Spinal cord (tissue), 10 donors: ENCODE data around the gene DMRT1. TPM values are rescaled to one million over a fixed set of nuclear protein-coding genes. Genes with fewer than 3 reads are reported as not detected.
A peak's percentile ranks its signal among the peaks of the same experiment; 100 is the strongest.
"Not testable (repeated sequence)": the region's sequence is repeated elsewhere in the genome, so short reads cannot be mapped to it uniquely, and the experiment has no call there.

Experiments used
- DNase-seq, 6 donors: peaks; one replicate each; pipeline versions ENCODE4 v3.0.0 to v3.0.0-alpha.2; 2013 to 2015; ENCODE audit warnings: low spot score in 6 of 6, low read depth in 4 of 6
- H3K27ac ChIP-seq: one replicate; pipeline ENCODE4 v1.5.1; 2013; ENCODE audit warnings: low read depth, low read length, control low read depth
- H3K27me3 ChIP-seq: one replicate; pipeline ENCODE4 v1.6.1; 2013; ENCODE audit warnings: low read length; ENCODE audit not compliant: control insufficient read depth, insufficient read depth
- H3K36me3 ChIP-seq: one replicate; pipeline ENCODE4 v1.6.1; 2013; ENCODE audit warnings: low read length; ENCODE audit not compliant: control insufficient read depth, insufficient read depth
- H3K4me1 ChIP-seq: one replicate; pipeline ENCODE4 v1.6.1; 2013; ENCODE audit warnings: low read length; ENCODE audit not compliant: control insufficient read depth, insufficient read depth
- H3K4me3 ChIP-seq: one replicate; pipeline ENCODE4 v1.5.1; 2013; ENCODE audit warnings: low read depth, low read length, control low read depth
- H3K9me3 ChIP-seq: one replicate; pipeline ENCODE4 v1.6.1; 2013; ENCODE audit warnings: low read length; ENCODE audit not compliant: control insufficient read depth, insufficient read depth
- WGBS: methylation state at CpG from one replicate; pipeline ENCODE4 v1.1.5; 2013; ENCODE audit warnings: missing lambda C conversion rate; ENCODE audit not compliant: insufficient coverage; 5-methylcytosine and 5-hydroxymethylcytosine counted together
- polyA plus RNA-seq, 2 donors: library from polyadenylated mRNA; unstranded; fragments of 120-200 nt; gene quantifications; one replicate each; pipeline ENCODE4 v1.2.1, GENCODE V29; 2013; ENCODE audit not compliant: insufficient read length in 2 of 2
- total RNA-seq, 2 donors: library from RNA; depleted of rRNA in 1 of 2; stranded (reverse); fragments of 120-200 nt in 1 of 2; fragments of >200 nt in 1 of 2; gene quantifications; one replicate each; pipeline versions ENCODE4 v1.2.3 to v1.2.4, GENCODE V29; 2013 to 2014
- donor health status: healthy.

The DMRT1 gene
- total and polyA plus RNA-seq, 4 donors = 0.11 to 0.14 TPM; not detected in 2

DNA sequence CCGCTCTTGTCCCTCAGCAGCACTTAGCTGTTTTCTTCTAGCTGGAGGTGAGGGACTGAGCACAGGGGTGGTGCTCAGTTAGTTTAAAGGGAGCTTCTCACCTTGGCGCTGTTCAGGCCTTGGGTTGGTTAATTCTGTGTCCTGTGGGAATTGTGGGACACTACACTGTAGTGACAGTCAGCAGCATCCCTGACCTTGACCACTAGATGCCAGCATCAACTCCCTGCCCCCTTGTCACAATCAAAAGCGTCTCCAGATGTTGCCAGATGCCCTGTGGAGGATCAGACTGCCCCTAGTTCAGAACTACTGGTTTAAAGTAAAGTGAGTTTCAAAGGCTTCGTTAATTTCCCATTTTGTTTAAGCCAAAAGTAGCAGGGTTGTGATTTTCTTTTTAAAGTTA lies 69.5 kb downstream of the DMRT1 start:
- H3K27me3 ChIP-seq = peaks cover 9% of the 10 kb centered on the region
- no peaks in the 10 kb centered on the region for H3K4me1 ChIP-seq
- H3K9me3 ChIP-seq = no peaks in the 10 kb centered on the region
- WGBS = 80% methylated on average over 2 of the region's 4 CpGs
- H3K27ac ChIP-seq = no peak overlapping the region
- no peak overlapping the region for H3K4me3 ChIP-seq
- no peak for DNase-seq
- H3K36me3 ChIP-seq = no peaks in the 10 kb centered on the region

GRCh38 chr9:912776-913175 lies 71.3 kb downstream of the DMRT1 start:
- Histone ChIP-seq H3K9me3 (no peaks in the 10 kb centered on the region), H3K27ac (no peak overlapping the region), H3K4me1 (no peaks in the 10 kb centered on the region), H3K27me3 (peaks cover 7% of the 10 kb centered on the region), H3K4me3 (no peak overlapping the region), H3K36me3 (no peaks in the 10 kb centered on the region)
- WGBS = 100% methylated on average over 1 of the region's 1 CpG
- no peak for DNase-seq

GRCh38 chr9:913526-913925 lies 72.0 kb downstream of the DMRT1 start:
- WGBS = 97% methylated on average over 6 of the region's 10 CpGs
- H3K4me1 ChIP-seq = not testable (repeated sequence)

DNA sequence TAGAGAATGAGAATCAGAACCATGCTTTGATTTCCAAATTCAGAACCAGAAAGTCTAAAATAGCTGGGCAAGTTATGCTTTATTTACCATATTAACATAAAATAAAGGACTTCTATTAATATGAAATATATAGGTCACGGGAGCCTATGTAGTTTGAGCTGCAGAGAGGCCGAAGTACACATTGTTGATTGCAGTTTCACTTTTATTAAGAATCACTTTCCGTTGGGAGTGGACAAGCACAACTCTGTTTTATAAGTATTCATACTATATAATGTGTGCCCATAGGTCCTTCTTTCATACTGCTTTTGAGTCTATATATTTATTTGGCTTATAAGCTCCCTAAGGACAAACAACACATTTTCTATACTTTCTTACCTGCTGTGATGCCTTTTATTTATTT lies 76.2 kb downstream of the DMRT1 start:
- no CpG with 5 or more reads among the region's 3 CpGs for WGBS
- H3K9me3 ChIP-seq = no peaks in the 10 kb centered on the region
- no peaks in the 10 kb centered on the region for H3K27me3 ChIP-seq
- no peak for DNase-seq
- H3K27ac ChIP-seq = no peak overlapping the region
- no peaks in the 10 kb centered on the region for H3K36me3 ChIP-seq
- H3K4me3 ChIP-seq = no peak overlapping the region
- H3K4me1 ChIP-seq = no peaks in the 10 kb centered on the region

More at GRCh38 chr9:913526-913925, 72.0 kb downstream of the DMRT1 start:
- H3K36me3 ChIP-seq, H3K27ac ChIP-seq, DNase-seq, H3K9me3 ChIP-seq, H3K27me3 ChIP-seq, H3K4me3 ChIP-seq: not testable (repeated sequence)

DNA sequence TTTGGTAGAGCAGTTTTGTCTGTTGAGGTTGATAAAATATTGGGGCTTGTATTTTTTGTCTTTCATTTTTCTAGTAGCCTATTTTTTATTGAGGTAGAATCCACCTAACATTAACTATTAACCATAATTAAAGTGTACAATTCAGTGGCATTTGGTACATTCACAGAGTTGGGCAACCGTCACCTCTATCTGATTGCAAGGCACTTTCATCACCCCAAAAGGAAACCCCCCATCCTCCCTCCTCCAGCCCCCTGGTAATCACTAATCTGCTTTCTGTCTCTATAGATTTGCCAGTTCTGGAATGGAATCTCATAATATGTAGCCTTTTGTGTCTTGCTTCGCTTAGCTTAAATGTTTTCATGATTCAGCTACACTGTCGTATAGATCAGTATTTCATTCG lies 79.4 kb downstream of the DMRT1 start:
- H3K9me3 ChIP-seq = no peaks in the 10 kb centered on the region
- no peaks in the 10 kb centered on the region for H3K4me1 ChIP-seq
- no peak overlapping the region for H3K27ac ChIP-seq
- no peaks in the 10 kb centered on the region for H3K36me3 ChIP-seq
- no peak overlapping the region for H3K4me3 ChIP-seq
- no peak for DNase-seq
- WGBS = no CpG with 5 or more reads among the region's 4 CpGs
- no peaks in the 10 kb centered on the region for H3K27me3 ChIP-seq

DNA sequence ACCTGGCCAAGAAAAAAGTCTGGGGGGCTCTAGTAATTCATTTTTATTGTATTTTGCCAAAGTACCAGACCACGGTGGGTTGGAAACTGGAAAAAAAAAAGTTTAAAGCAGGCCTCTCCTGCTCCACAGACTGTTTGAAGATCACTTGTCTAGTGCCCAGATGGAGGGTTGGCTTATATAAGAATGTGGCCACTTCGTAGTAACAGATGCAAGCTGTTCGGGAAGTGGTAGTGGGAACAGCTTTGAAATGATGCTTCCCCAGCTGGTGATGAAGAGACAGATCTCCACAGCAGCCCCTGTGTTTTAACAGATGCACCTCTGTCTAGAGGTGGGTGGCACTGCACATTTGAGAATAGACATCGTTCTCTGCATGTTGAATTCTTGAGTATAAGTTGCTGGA lies 80.7 kb downstream of the DMRT1 start:
- H3K36me3 ChIP-seq = no peaks in the 10 kb centered on the region
- no peaks in the 10 kb centered on the region for H3K4me1 ChIP-seq
- peak in 1 of 6 donors; percentile 42 for DNase-seq
- 84% methylated on average over 3 of the region's 4 CpGs for WGBS
- no peaks in the 10 kb centered on the region for H3K9me3 ChIP-seq
- H3K27me3 ChIP-seq = no peaks in the 10 kb centered on the region
- no peak overlapping the region for H3K27ac ChIP-seq
- no peak overlapping the region for H3K4me3 ChIP-seq

DNA sequence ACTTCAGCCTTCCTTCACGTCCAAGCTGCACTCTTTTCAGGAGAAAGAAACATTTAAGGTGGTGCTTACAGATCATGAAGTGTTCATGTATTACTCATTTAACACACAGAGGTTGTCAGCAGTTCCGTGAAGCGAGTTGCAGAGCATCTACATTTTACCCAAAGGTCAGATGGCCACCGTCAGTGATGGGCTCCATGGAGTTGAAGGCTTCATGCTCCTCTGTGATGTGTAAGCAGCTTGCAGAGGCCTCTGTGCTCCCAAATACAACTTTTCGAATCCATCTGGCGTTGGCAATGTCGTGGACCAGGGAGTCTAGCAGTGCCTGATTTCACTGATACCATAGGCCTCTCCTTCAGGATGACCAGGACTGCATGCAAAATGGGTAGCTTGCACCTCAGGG lies 81.2 kb downstream of the DMRT1 start:
- 98% methylated on average over 6 of the region's 7 CpGs for WGBS
- Histone ChIP-seq H3K9me3 (no peaks in the 10 kb centered on the region), H3K36me3 (no peaks in the 10 kb centered on the region), H3K27me3 (no peaks in the 10 kb centered on the region), H3K4me1 (no peaks in the 10 kb centered on the region), H3K4me3 (no peak overlapping the region), H3K27ac (no peak overlapping the region)
- no peak for DNase-seq

DNA sequence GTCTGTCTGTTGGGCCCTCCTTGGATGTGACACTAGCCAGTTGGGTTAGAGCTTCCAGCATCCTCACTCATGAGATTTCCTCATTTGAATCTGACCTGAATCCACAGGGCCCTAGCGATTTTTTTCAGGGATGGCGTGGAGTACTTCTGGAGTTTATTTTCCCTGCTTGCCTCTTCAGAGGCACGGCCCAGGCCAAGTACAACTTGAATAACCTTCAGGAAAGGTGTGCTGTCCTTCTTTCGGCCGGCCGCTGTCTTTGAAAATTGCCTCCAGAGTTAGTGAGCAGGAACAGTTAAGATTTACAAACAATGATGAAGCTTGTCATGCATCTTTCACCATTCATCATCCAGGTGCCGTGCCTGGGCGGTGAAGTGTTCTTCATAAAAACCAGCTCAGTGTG lies 85.5 kb downstream of the DMRT1 start:
- Histone ChIP-seq H3K4me3 (no peak overlapping the region), H3K27ac (no peak overlapping the region)
- 93% methylated on average over 6 of the region's 8 CpGs for WGBS

GRCh38 chr9:928363-929042 lies 87.0 kb downstream of the DMRT1 start:
- no peaks in the 10 kb centered on the region for H3K4me1 ChIP-seq
- no peaks in the 10 kb centered on the region for H3K9me3 ChIP-seq
- 100% methylated on average over 1 of the region's 6 CpGs for whole genome bisulfite sequencing
- DNase-seq = peak in 1 of 6 donors; percentile 38
- H3K27me3 ChIP-seq = no peaks in the 10 kb centered on the region
- H3K27ac ChIP-seq = no peak overlapping the region
- no peaks in the 10 kb centered on the region for H3K36me3 ChIP-seq
- no peak overlapping the region for H3K4me3 ChIP-seq

More for the DNA sequence above, 85.5 kb downstream of the DMRT1 start:
- Histone ChIP-seq H3K4me1 (no peaks in the 10 kb centered on the region), H3K36me3 (no peaks in the 10 kb centered on the region), H3K27me3 (no peaks in the 10 kb centered on the region), H3K9me3 (no peaks in the 10 kb centered on the region)
- no peak for DNase-seq

- 80% methylated on average over 1 of the region's 4 CpGs for WGBS
- Histone ChIP-seq H3K36me3 (no peaks in the 10 kb centered on the region), H3K4me1 (no peaks in the 10 kb centered on the region), H3K27ac (no peak overlapping the region), H3K27me3 (peaks cover 3% of the 10 kb centered on the region), H3K9me3 (no peaks in the 10 kb centered on the region), H3K4me3 (no peak overlapping the region)
- no peak for DNase-seq
Measured at GRCh38 chr9:929719-930118, 88.2 kb downstream of the DMRT1 start.
